Stimulated activated naive CD8-positive, alpha-beta T cell treated with anti-CD3 and anti-CD28 coated beads, Interleukin-15, Interleukin-2, amounts not matched to agents 100 ng/mL and 50 ng/mL, for 24 hours (primary cell): ENCODE data around the gene SMG9.
A peak's percentile ranks its signal among the peaks of the same experiment; 100 is the strongest.

Experiments
- H3K27ac Mint-ChIP-seq: one replicate; pipeline ENCODE4 v1.8.0; 2021; ENCODE audit warnings: mild to moderate bottlenecking, mixed read lengths
- H3K27me3 Mint-ChIP-seq: one replicate; pipeline ENCODE4 v1.8.0; 2021; ENCODE audit warnings: mixed read lengths
- H3K36me3 Mint-ChIP-seq: one replicate; pipeline ENCODE4 v1.8.0; 2021; ENCODE audit warnings: low read depth, mixed read lengths
- H3K4me1 Mint-ChIP-seq: one replicate; pipeline ENCODE4 v1.8.0; 2021; ENCODE audit warnings: low read depth, mixed read lengths
- H3K4me3 Mint-ChIP-seq: one replicate; pipeline ENCODE4 v1.8.0; 2021; ENCODE audit warnings: mild to moderate bottlenecking, mixed read lengths
- H3K9me3 Mint-ChIP-seq: one replicate; pipeline ENCODE4 v1.8.0; 2021; ENCODE audit warnings: mixed read lengths

SMG9 gene

GRCh38 chr19:43707158-43707712 lies 47.5 kb downstream of the SMG9 start:
- Mint-ChIP-seq H3K4me3 (no peak overlapping the region), H3K9me3 (peaks cover 7% of the 10 kb centered on the region), H3K27me3 (peaks cover 10% of the 10 kb centered on the region), H3K4me1 (peaks cover 3% of the 10 kb centered on the region), H3K36me3 (peaks cover 7% of the 10 kb centered on the region), H3K27ac (no peak overlapping the region)

- Mint-ChIP-seq H3K27me3 (peaks cover 7% of the 10 kb centered on the region), H3K36me3 (peaks cover 7% of the 10 kb centered on the region), H3K4me3 (no peak overlapping the region), H3K4me1 (peaks cover 15% of the 10 kb centered on the region), H3K9me3 (peaks cover 7% of the 10 kb centered on the region), H3K27ac (peak overlapping the region; percentile 11)
Observed at GRCh38 chr19:43705729-43706128, 49.0 kb downstream of the SMG9 start.

GRCh38 chr19:43704002-43704705 lies 50.6 kb downstream of the SMG9 start:
- no peak overlapping the region for H3K4me3 Mint-ChIP-seq
- H3K27me3 Mint-ChIP-seq, result peaks cover 11% of the 10 kb centered on the region
- H3K27ac Mint-ChIP-seq, result no peak overlapping the region
- H3K4me1 Mint-ChIP-seq, result peaks cover 28% of the 10 kb centered on the region
- peaks cover 5% of the 10 kb centered on the region for H3K9me3 Mint-ChIP-seq
- H3K36me3 Mint-ChIP-seq, result peaks cover 5% of the 10 kb centered on the region

- peak overlapping the region; percentile 83 for H3K4me3 Mint-ChIP-seq
- H3K9me3 Mint-ChIP-seq, result no peaks in the 10 kb centered on the region
- H3K4me1 Mint-ChIP-seq, result peaks cover 28% of the 10 kb centered on the region
Observed at GRCh38 chr19:43700395-43701000, 54.3 kb downstream of the SMG9 start.

GRCh38 chr19:43699506-43700394 lies 55.0 kb downstream of the SMG9 start:
- no peaks in the 10 kb centered on the region for H3K9me3 Mint-ChIP-seq
- peak overlapping the region; percentile 94 for H3K27ac Mint-ChIP-seq
- H3K36me3 Mint-ChIP-seq, result no peaks in the 10 kb centered on the region
- peaks cover 28% of the 10 kb centered on the region for H3K4me1 Mint-ChIP-seq
- peaks cover 23% of the 10 kb centered on the region for H3K27me3 Mint-ChIP-seq
- peak overlapping the region; percentile 83 for H3K4me3 Mint-ChIP-seq

More at GRCh38 chr19:43700395-43701000, 54.3 kb downstream of the SMG9 start:
- H3K27ac Mint-ChIP-seq, result peak overlapping the region; percentile 94
- H3K36me3 Mint-ChIP-seq, result no peaks in the 10 kb centered on the region
- peaks cover 20% of the 10 kb centered on the region for H3K27me3 Mint-ChIP-seq

- Mint-ChIP-seq H3K4me3 (no peak overlapping the region), H3K27ac (no peak overlapping the region)
Observed at GRCh38 chr19:43697295-43697694, 57.5 kb downstream of the SMG9 start.

GRCh38 chr19:43695985-43696704 lies 58.6 kb downstream of the SMG9 start:
- Mint-ChIP-seq H3K4me3 (no peak overlapping the region), H3K4me1 (peaks cover 17% of the 10 kb centered on the region), H3K27ac (no peak overlapping the region), H3K27me3 (peaks cover 26% of the 10 kb centered on the region), H3K9me3 (peaks cover 3% of the 10 kb centered on the region), H3K36me3 (no peaks in the 10 kb centered on the region)

More at GRCh38 chr19:43697295-43697694, 57.5 kb downstream of the SMG9 start:
- no peaks in the 10 kb centered on the region for H3K36me3 Mint-ChIP-seq
- peaks cover 26% of the 10 kb centered on the region for H3K27me3 Mint-ChIP-seq
- peaks cover 3% of the 10 kb centered on the region for H3K9me3 Mint-ChIP-seq
- peaks cover 26% of the 10 kb centered on the region for H3K4me1 Mint-ChIP-seq

GRCh38 chr19:43694553-43694952 lies 60.2 kb downstream of the SMG9 start:
- H3K36me3 Mint-ChIP-seq, result peaks cover 4% of the 10 kb centered on the region
- no peak overlapping the region for H3K4me3 Mint-ChIP-seq
- H3K9me3 Mint-ChIP-seq, result peaks cover 10% of the 10 kb centered on the region
- no peak overlapping the region for H3K27ac Mint-ChIP-seq
- peaks cover 20% of the 10 kb centered on the region for H3K27me3 Mint-ChIP-seq
- peaks cover under 1% of the 10 kb centered on the region for H3K4me1 Mint-ChIP-seq

- Mint-ChIP-seq H3K4me1 (no peaks in the 10 kb centered on the region), H3K9me3 (peaks cover 10% of the 10 kb centered on the region), H3K27me3 (peaks cover 11% of the 10 kb centered on the region), H3K27ac (no peak overlapping the region), H3K4me3 (no peak overlapping the region), H3K36me3 (peaks cover 4% of the 10 kb centered on the region)
Observed at GRCh38 chr19:43692877-43693276, 61.9 kb downstream of the SMG9 start.

GRCh38 chr19:43692385-43692784 lies 62.4 kb downstream of the SMG9 start:
- no peaks in the 10 kb centered on the region for H3K4me1 Mint-ChIP-seq
- no peak overlapping the region for H3K27ac Mint-ChIP-seq
- peaks cover 10% of the 10 kb centered on the region for H3K9me3 Mint-ChIP-seq
- peaks cover 4% of the 10 kb centered on the region for H3K36me3 Mint-ChIP-seq
- no peak overlapping the region for H3K4me3 Mint-ChIP-seq
- peaks cover 8% of the 10 kb centered on the region for H3K27me3 Mint-ChIP-seq

- Mint-ChIP-seq H3K4me3 (no peak overlapping the region), H3K36me3 (peaks cover 4% of the 10 kb centered on the region), H3K4me1 (peaks cover 5% of the 10 kb centered on the region), H3K27me3 (peaks cover 8% of the 10 kb centered on the region), H3K27ac (no peak overlapping the region), H3K9me3 (peaks cover 10% of the 10 kb centered on the region)
Observed at GRCh38 chr19:43691755-43692154, 63.0 kb downstream of the SMG9 start.

- peaks cover 8% of the 10 kb centered on the region for H3K27me3 Mint-ChIP-seq
- no peak overlapping the region for H3K4me3 Mint-ChIP-seq
- H3K4me1 Mint-ChIP-seq, result peaks cover 9% of the 10 kb centered on the region
- peaks cover 4% of the 10 kb centered on the region for H3K36me3 Mint-ChIP-seq
- peaks cover 10% of the 10 kb centered on the region for H3K9me3 Mint-ChIP-seq
- no peak overlapping the region for H3K27ac Mint-ChIP-seq
Observed at GRCh38 chr19:43690890-43691289, 63.9 kb downstream of the SMG9 start.

- Mint-ChIP-seq H3K36me3 (peaks cover 4% of the 10 kb centered on the region), H3K27ac (no peak overlapping the region)
Observed at GRCh38 chr19:43690444-43690843, 64.3 kb downstream of the SMG9 start.

GRCh38 chr19:43688059-43688701 lies 66.6 kb downstream of the SMG9 start:
- Mint-ChIP-seq H3K4me1 (peaks cover 9% of the 10 kb centered on the region), H3K4me3 (no peak overlapping the region), H3K9me3 (peaks cover 10% of the 10 kb centered on the region), H3K27me3 (peaks cover 3% of the 10 kb centered on the region), H3K36me3 (peaks cover 4% of the 10 kb centered on the region), H3K27ac (no peak overlapping the region)

More at GRCh38 chr19:43690444-43690843, 64.3 kb downstream of the SMG9 start:
- Mint-ChIP-seq H3K4me1 (peaks cover 9% of the 10 kb centered on the region), H3K4me3 (no peak overlapping the region), H3K27me3 (peaks cover 8% of the 10 kb centered on the region), H3K9me3 (peaks cover 10% of the 10 kb centered on the region)
